Panc1 (cell line): ENCODE data around the gene NPAS1.

Source experiments
- CTCF ChIP-seq: fragments of 450-650 bp; IDR thresholded peaks from 2 replicates; pipeline ENCODE4 v1.5.1; 2017; ENCODE audit warnings: mild to moderate bottlenecking
- POLR2AphosphoS5 ChIP-seq: IDR thresholded peaks from 2 replicates; pipeline ENCODE4 v1.6.1; 2012; ENCODE audit warnings: mild to moderate bottlenecking, low read depth, low read length, moderate library complexity
- SIN3A ChIP-seq: IDR thresholded peaks from 2 replicates; pipeline ENCODE4 v1.6.1; 2012; ENCODE audit warnings: low read depth, mild to moderate bottlenecking, low read length, moderate library complexity, borderline replicate concordance; ENCODE audit not compliant: insufficient read depth
- TF ChIP-seq, protein P1 (sequence below), 2 experiments: IDR thresholded peaks; 2 replicates each; pipeline ENCODE4 v1.6.1; 2011 to 2012; ENCODE audit warnings: low read depth in 2 of 2, control low read depth in 1 of 2, low read length in 1 of 2, mild to moderate bottlenecking in 1 of 2, moderate library complexity in 1 of 2; ENCODE audit not compliant: insufficient read depth in 1 of 2

GRCh38 chr19:47068876-47069406 lies 49.3 kb downstream of the NPAS1 start:
- TF ChIP-seq CTCF, result no peak
- TF ChIP-seq POLR2AphosphoS5, result no peak
- TF ChIP-seq, protein P1, sequence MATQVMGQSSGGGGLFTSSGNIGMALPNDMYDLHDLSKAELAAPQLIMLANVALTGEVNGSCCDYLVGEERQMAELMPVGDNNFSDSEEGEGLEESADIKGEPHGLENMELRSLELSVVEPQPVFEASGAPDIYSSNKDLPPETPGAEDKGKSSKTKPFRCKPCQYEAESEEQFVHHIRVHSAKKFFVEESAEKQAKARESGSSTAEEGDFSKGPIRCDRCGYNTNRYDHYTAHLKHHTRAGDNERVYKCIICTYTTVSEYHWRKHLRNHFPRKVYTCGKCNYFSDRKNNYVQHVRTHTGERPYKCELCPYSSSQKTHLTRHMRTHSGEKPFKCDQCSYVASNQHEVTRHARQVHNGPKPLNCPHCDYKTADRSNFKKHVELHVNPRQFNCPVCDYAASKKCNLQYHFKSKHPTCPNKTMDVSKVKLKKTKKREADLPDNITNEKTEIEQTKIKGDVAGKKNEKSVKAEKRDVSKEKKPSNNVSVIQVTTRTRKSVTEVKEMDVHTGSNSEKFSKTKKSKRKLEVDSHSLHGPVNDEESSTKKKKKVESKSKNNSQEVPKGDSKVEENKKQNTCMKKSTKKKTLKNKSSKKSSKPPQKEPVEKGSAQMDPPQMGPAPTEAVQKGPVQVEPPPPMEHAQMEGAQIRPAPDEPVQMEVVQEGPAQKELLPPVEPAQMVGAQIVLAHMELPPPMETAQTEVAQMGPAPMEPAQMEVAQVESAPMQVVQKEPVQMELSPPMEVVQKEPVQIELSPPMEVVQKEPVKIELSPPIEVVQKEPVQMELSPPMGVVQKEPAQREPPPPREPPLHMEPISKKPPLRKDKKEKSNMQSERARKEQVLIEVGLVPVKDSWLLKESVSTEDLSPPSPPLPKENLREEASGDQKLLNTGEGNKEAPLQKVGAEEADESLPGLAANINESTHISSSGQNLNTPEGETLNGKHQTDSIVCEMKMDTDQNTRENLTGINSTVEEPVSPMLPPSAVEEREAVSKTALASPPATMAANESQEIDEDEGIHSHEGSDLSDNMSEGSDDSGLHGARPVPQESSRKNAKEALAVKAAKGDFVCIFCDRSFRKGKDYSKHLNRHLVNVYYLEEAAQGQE (IDR thresholded peaks at IDR 0.05; ENCODE audit: insufficient read depth in 1 of 2, low read depth in 2 of 2, low read length in 1 of 2), result no peak
- no peak for TF ChIP-seq SIN3A
